ENCODE data around the gene OPN1LW. TPM values are rescaled to one million over a fixed set of nuclear protein-coding genes. Genes with fewer than 3 reads are reported as not detected.
"Not testable (repeated sequence)": the region's sequence is repeated elsewhere in the genome, so short reads cannot be mapped to it uniquely, and the experiment has no call there.

Gene OPN1LW
- total and polyA plus RNA-seq, 2 donors, result not detected

- WGBS, result 97% methylated on average over 8 of the region's 8 CpGs
- Histone ChIP-seq H3K4me1 (ENCODE audit: control insufficient read depth in 2 of 2, insufficient read depth in 2 of 2, low read length in 2 of 2) (no peaks in the 10 kb centered on the region), H3K9me3 (ENCODE audit: control insufficient read depth in 2 of 2, insufficient read depth in 1 of 2, low read length in 1 of 2) (no peaks in the 10 kb centered on the region), H3K4me3 (ENCODE audit: low read length in 2 of 2) (no peak overlapping the region), H3K27ac (ENCODE audit: low read depth in 1 of 2, low read length in 1 of 2) (no peak overlapping the region), H3K27me3 (ENCODE audit: control insufficient read depth in 2 of 2, insufficient read depth in 1 of 2, low read length in 1 of 2) (no peaks in the 10 kb centered on the region), H3K36me3 (ENCODE audit: control insufficient read depth in 2 of 2, insufficient read depth in 2 of 2, low read length in 1 of 2) (no peaks in the 10 kb centered on the region)
- no peak for DNase-seq (ENCODE audit: low read depth in 6 of 9, low spot score in 9 of 9)
These were observed 1.7 kb upstream of the OPN1LW start for GRCh38 chrX:154142386-154142785.

DNA sequence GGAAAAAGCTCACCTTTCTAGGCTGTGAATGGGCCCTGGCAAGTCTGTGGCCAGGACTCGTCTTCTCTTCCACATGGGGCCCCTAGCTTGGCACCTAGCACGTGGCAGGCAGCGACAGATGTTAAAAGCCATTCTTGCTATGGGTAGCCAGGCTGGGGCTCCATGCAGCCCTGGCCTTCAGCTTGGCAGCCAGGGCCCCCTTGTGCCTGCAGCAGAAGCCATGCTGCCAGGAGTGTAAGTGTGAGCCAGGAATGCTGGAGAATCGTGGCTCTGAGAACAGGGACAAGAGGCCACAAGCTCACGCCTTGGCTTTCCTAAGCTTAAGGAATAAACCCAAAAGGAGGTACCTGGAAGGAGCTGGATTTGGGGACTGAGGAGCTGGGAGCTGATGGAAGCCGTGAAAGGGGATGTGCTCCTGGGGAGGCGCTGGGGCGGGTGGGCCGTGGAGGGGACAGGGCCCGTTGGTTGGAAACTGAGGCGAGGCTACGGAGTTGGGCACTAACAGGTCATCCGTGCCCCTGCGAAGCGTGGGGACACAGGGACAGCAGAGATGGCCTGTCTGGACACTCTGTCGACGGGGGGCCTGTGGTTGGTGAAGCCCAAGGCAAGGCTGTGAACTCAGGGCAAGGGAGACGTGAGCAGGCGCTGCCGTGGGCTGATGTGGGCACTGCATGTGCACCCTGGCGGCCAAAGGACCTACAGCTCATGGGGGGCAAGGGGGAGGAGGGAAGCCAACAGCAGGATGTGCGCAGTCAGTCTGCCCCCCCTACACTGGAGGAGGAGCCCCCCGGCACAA is 895 bp upstream of the OPN1LW start:
- 93% methylated on average over 23 of the region's 23 CpGs for WGBS
- Histone ChIP-seq H3K4me1 (ENCODE audit: control insufficient read depth in 2 of 2, insufficient read depth in 2 of 2, low read length in 2 of 2) (no peaks in the 10 kb centered on the region), H3K4me3 (ENCODE audit: low read length in 2 of 2) (no peak overlapping the region), H3K9me3 (ENCODE audit: control insufficient read depth in 2 of 2, insufficient read depth in 1 of 2, low read length in 1 of 2) (no peaks in the 10 kb centered on the region), H3K27ac (ENCODE audit: low read depth in 1 of 2, low read length in 1 of 2) (no peak overlapping the region), H3K27me3 (ENCODE audit: control insufficient read depth in 2 of 2, insufficient read depth in 1 of 2, low read length in 1 of 2) (no peaks in the 10 kb centered on the region), H3K36me3 (ENCODE audit: control insufficient read depth in 2 of 2, insufficient read depth in 2 of 2, low read length in 1 of 2) (no peaks in the 10 kb centered on the region)
- DNase-seq (ENCODE audit: low read depth in 6 of 9, low spot score in 9 of 9), result no peak

- H3K4me3 ChIP-seq (ENCODE audit: low read length in 2 of 2); H3K36me3 ChIP-seq (ENCODE audit: control insufficient read depth in 2 of 2, insufficient read depth in 2 of 2, low read length in 1 of 2); H3K27ac ChIP-seq (ENCODE audit: low read depth in 1 of 2, low read length in 1 of 2); DNase-seq (ENCODE audit: low read depth in 6 of 9, low spot score in 9 of 9); H3K27me3 ChIP-seq (ENCODE audit: control insufficient read depth in 2 of 2, insufficient read depth in 1 of 2, low read length in 1 of 2); H3K4me1 ChIP-seq (ENCODE audit: control insufficient read depth in 2 of 2, insufficient read depth in 2 of 2, low read length in 2 of 2); H3K9me3 ChIP-seq (ENCODE audit: control insufficient read depth in 2 of 2, insufficient read depth in 1 of 2, low read length in 1 of 2): not testable (repeated sequence)
- 100% methylated on average over 1 of the region's 6 CpGs for WGBS
These were observed 7.0 kb downstream of the OPN1LW start for GRCh38 chrX:154151030-154151429.

- H3K36me3 ChIP-seq (ENCODE audit: control insufficient read depth in 2 of 2, insufficient read depth in 2 of 2, low read length in 1 of 2); H3K4me3 ChIP-seq (ENCODE audit: low read length in 2 of 2); H3K27ac ChIP-seq (ENCODE audit: low read depth in 1 of 2, low read length in 1 of 2); H3K4me1 ChIP-seq (ENCODE audit: control insufficient read depth in 2 of 2, insufficient read depth in 2 of 2, low read length in 2 of 2); H3K9me3 ChIP-seq (ENCODE audit: control insufficient read depth in 2 of 2, insufficient read depth in 1 of 2, low read length in 1 of 2); H3K27me3 ChIP-seq (ENCODE audit: control insufficient read depth in 2 of 2, insufficient read depth in 1 of 2, low read length in 1 of 2); DNase-seq (ENCODE audit: low read depth in 6 of 9, low spot score in 9 of 9): not testable (repeated sequence)
- WGBS, result 98% methylated on average over 9 of the region's 11 CpGs
These were observed 12.2 kb downstream of the OPN1LW start for GRCh38 chrX:154156221-154156620.

GRCh38 chrX:154157207-154157606 is 13.2 kb downstream of the OPN1LW start:
- not testable (repeated sequence) for H3K36me3 ChIP-seq (ENCODE audit: control insufficient read depth in 2 of 2, insufficient read depth in 2 of 2, low read length in 1 of 2); H3K27me3 ChIP-seq (ENCODE audit: control insufficient read depth in 2 of 2, insufficient read depth in 1 of 2, low read length in 1 of 2); DNase-seq (ENCODE audit: low read depth in 6 of 9, low spot score in 9 of 9); H3K4me1 ChIP-seq (ENCODE audit: control insufficient read depth in 2 of 2, insufficient read depth in 2 of 2, low read length in 2 of 2); H3K4me3 ChIP-seq (ENCODE audit: low read length in 2 of 2); H3K27ac ChIP-seq (ENCODE audit: low read depth in 1 of 2, low read length in 1 of 2); H3K9me3 ChIP-seq (ENCODE audit: control insufficient read depth in 2 of 2, insufficient read depth in 1 of 2, low read length in 1 of 2)
- no CpG with 5 or more reads among the region's 2 CpGs for WGBS

DNA sequence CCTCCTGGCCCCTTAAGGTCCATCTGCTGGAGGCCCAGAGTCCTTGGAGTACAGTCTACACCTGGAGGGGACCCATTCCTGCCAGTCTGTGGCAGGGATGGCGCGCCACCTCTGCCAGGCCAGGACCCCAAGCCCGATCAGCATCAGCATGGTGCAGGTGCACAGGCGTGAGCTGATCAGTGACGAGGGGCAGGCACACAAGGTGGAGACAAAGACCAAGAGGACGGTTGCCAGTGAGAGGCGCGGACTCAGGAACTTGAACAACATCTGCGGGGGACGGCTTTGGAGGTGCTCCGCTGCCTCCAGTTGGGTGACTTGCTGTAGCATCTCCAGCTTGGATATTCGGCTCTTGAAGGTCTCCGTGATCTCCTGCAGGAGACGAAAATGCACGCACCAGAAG is 15.3 kb downstream of the OPN1LW start:
- not testable (repeated sequence) for H3K4me1 ChIP-seq (ENCODE audit: control insufficient read depth in 2 of 2, insufficient read depth in 2 of 2, low read length in 2 of 2); H3K27me3 ChIP-seq (ENCODE audit: control insufficient read depth in 2 of 2, insufficient read depth in 1 of 2, low read length in 1 of 2); DNase-seq (ENCODE audit: low read depth in 6 of 9, low spot score in 9 of 9); H3K4me3 ChIP-seq (ENCODE audit: low read length in 2 of 2); H3K27ac ChIP-seq (ENCODE audit: low read depth in 1 of 2, low read length in 1 of 2); H3K36me3 ChIP-seq (ENCODE audit: control insufficient read depth in 2 of 2, insufficient read depth in 2 of 2, low read length in 1 of 2); H3K9me3 ChIP-seq (ENCODE audit: control insufficient read depth in 2 of 2, insufficient read depth in 1 of 2, low read length in 1 of 2)
- WGBS, result no CpG with 5 or more reads among the region's 15 CpGs

DNA sequence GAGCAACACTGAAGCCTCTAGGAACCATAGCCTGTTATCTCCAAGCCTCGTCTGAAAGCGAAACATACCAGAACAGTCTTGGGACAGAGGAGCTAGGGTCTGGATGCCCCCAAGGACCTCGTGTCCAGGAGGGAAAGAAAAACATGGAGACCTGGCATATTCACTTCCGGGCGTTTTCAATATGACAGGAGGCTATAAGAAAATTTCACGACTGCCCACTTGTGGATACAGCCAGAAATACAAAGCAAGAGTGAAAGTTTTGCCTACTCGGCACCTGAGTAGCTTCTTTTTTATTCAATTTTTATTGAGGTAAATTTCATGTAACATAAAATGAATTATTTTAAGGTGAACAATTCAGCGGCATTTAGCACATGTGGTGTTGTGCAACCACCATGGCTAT is 20.9 kb downstream of the OPN1LW start:
- DNase-seq (ENCODE audit: low read depth in 6 of 9, low spot score in 9 of 9), result not testable (repeated sequence)
- no CpG with 5 or more reads among the region's 8 CpGs for WGBS

GRCh38 chrX:154168384-154168783 is 24.3 kb downstream of the OPN1LW start:
- H3K4me3 ChIP-seq (ENCODE audit: low read length in 2 of 2); H3K27ac ChIP-seq (ENCODE audit: low read depth in 1 of 2, low read length in 1 of 2); H3K36me3 ChIP-seq (ENCODE audit: control insufficient read depth in 2 of 2, insufficient read depth in 2 of 2, low read length in 1 of 2); H3K9me3 ChIP-seq (ENCODE audit: control insufficient read depth in 2 of 2, insufficient read depth in 1 of 2, low read length in 1 of 2); H3K4me1 ChIP-seq (ENCODE audit: control insufficient read depth in 2 of 2, insufficient read depth in 2 of 2, low read length in 2 of 2); DNase-seq (ENCODE audit: low read depth in 6 of 9, low spot score in 9 of 9); H3K27me3 ChIP-seq (ENCODE audit: control insufficient read depth in 2 of 2, insufficient read depth in 1 of 2, low read length in 1 of 2): not testable (repeated sequence)
- no CpG with 5 or more reads among the region's 13 CpGs for WGBS

More for the DNA sequence above, 20.9 kb downstream of the OPN1LW start:
- not testable (repeated sequence) for H3K4me1 ChIP-seq (ENCODE audit: control insufficient read depth in 2 of 2, insufficient read depth in 2 of 2, low read length in 2 of 2); H3K27ac ChIP-seq (ENCODE audit: low read depth in 1 of 2, low read length in 1 of 2); H3K27me3 ChIP-seq (ENCODE audit: control insufficient read depth in 2 of 2, insufficient read depth in 1 of 2, low read length in 1 of 2); H3K9me3 ChIP-seq (ENCODE audit: control insufficient read depth in 2 of 2, insufficient read depth in 1 of 2, low read length in 1 of 2); H3K36me3 ChIP-seq (ENCODE audit: control insufficient read depth in 2 of 2, insufficient read depth in 2 of 2, low read length in 1 of 2); H3K4me3 ChIP-seq (ENCODE audit: low read length in 2 of 2)

DNA sequence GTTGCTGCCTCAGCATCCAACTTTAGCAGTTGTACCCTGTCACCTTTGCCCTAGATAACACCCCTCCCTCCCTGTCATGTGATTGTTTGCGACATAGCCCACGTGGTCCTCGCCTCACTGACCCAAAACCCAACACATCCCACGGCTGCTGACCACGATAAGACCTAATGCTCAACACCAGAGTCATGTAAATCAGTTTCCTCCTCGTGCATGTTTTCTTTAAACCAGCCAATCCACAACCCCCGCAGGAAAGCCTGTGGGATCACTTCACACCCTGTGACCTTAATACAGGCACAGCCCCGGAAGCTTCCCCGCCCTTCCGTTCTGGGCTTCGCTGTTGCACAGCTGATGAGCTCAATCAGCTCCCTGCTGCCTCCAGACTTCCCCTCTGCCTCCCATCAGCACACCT is 28.5 kb downstream of the OPN1LW start:
- not testable (repeated sequence) for H3K36me3 ChIP-seq (ENCODE audit: control insufficient read depth in 2 of 2, insufficient read depth in 2 of 2, low read length in 1 of 2)
- WGBS, result no CpG with 5 or more reads among the region's 11 CpGs

More for the DNA sequence above, 28.5 kb downstream of the OPN1LW start:
- not testable (repeated sequence) for H3K9me3 ChIP-seq (ENCODE audit: control insufficient read depth in 2 of 2, insufficient read depth in 1 of 2, low read length in 1 of 2); H3K27me3 ChIP-seq (ENCODE audit: control insufficient read depth in 2 of 2, insufficient read depth in 1 of 2, low read length in 1 of 2); H3K4me1 ChIP-seq (ENCODE audit: control insufficient read depth in 2 of 2, insufficient read depth in 2 of 2, low read length in 2 of 2); H3K4me3 ChIP-seq (ENCODE audit: low read length in 2 of 2); DNase-seq (ENCODE audit: low read depth in 6 of 9, low spot score in 9 of 9); H3K27ac ChIP-seq (ENCODE audit: low read depth in 1 of 2, low read length in 1 of 2)

Measured in thymus (tissue), 11 donors.